Liver (tissue), 3 donors: ENCODE measurements around the gene BMAL1.

Source experiments
- ATF3 ChIP-seq: IDR thresholded peaks from 2 replicates; pipeline ENCODE4 v1.6.1; 2016; ENCODE audit warnings: antibody characterized with exemption
- CTCF ChIP-seq: fragments of 150-350 bp; IDR thresholded peaks from 2 replicates; pipeline ENCODE4 v1.5.1; 2017; ENCODE audit warnings: improper control_type of control experiment, low read depth, low read length; ENCODE audit not compliant: missing input control
- EGR1 ChIP-seq, 2 donors: IDR thresholded peaks; 2 replicates each; pipeline ENCODE4 v1.6.1; 2016 to 2018; ENCODE audit warnings: antibody characterized with exemption in 2 of 2, low read depth in 2 of 2
- FOXA1 ChIP-seq: IDR thresholded peaks from 2 replicates; pipeline ENCODE4 v1.6.1; 2016; ENCODE audit warnings: antibody characterized with exemption
- GABPA ChIP-seq, 2 donors: IDR thresholded peaks in 1 of 2; conservative IDR thresholded peaks in 1 of 2; 2 replicates each; pipeline ENCODE4 v1.6.1; 2016; ENCODE audit warnings: antibody characterized with exemption in 2 of 2, mild to moderate bottlenecking in 1 of 2, moderate library complexity in 1 of 2
- HNF4G ChIP-seq: IDR thresholded peaks from 2 replicates; pipeline ENCODE4 v1.6.1; 2016; ENCODE audit warnings: antibody characterized with exemption
- MAX ChIP-seq: IDR thresholded peaks from 2 replicates; pipeline ENCODE4 v1.6.1; 2016; ENCODE audit warnings: antibody characterized with exemption
- RAD21 ChIP-seq, 2 donors: IDR thresholded peaks; 2 replicates each; pipeline ENCODE4 v1.6.1; 2016; ENCODE audit warnings: antibody characterized with exemption in 2 of 2, mild to moderate bottlenecking in 2 of 2
- SP1 ChIP-seq: IDR thresholded peaks from 2 replicates; pipeline ENCODE4 v1.6.1; 2018; ENCODE audit warnings: antibody characterized with exemption, mild to moderate bottlenecking
- TAF1 ChIP-seq: conservative IDR thresholded peaks from 2 replicates; pipeline ENCODE4 v1.6.1; 2016; ENCODE audit warnings: antibody characterized with exemption, mild to moderate bottlenecking
- YY1 ChIP-seq: IDR thresholded peaks from 2 replicates; pipeline ENCODE4 v1.6.1; 2016; ENCODE audit warnings: antibody characterized with exemption, mild to moderate bottlenecking
- ZBTB33 ChIP-seq: IDR thresholded peaks from 2 replicates; pipeline ENCODE4 v1.6.1; 2016; ENCODE audit warnings: antibody characterized with exemption
- TF ChIP-seq, protein P1 (sequence below): IDR thresholded peaks from 2 replicates; pipeline ENCODE4 v1.6.1; 2016; ENCODE audit warnings: antibody characterized with exemption, mild to moderate bottlenecking
- donor health status: healthy.
- donor health status: healthy.

DNA sequence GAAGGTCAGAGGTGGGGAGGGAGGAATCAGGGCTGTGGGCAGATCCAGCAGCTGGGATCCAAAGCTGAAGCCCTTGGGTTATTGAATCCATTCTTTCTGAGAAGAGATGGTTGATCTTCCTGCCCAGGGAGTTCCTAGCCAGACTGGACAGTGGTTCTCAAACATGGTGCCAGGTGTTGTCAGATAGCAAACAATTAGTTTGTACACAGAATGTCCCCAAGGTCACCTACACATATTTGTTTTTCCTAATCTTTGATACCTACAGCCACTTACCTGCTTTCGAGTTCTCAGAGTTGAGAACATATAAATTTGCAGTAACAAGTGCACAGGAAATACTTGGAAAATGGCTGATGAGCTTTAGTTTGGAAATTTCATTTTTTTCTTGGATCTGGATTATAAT, 54.5 kb downstream of the BMAL1 start:
- no peak for TF ChIP-seq CTCF
- no peak for TF ChIP-seq MAX
- no peak for TF ChIP-seq FOXA1
- no peak for TF ChIP-seq ATF3
- no peak for TF ChIP-seq EGR1 (IDR thresholded peaks at IDR 0.05; ENCODE audit: low read depth in 2 of 2)
- no peak for TF ChIP-seq HNF4G
- no peak for TF ChIP-seq RAD21 (IDR thresholded peaks at IDR 0.05)
- TF ChIP-seq ZBTB33, result no peak
- TF ChIP-seq GABPA (IDR thresholded peaks at IDR 0.05 in 1 of 2, conservative IDR thresholded peaks at IDR 0.05 in 1 of 2), result no peak
- TF ChIP-seq, protein P1, sequence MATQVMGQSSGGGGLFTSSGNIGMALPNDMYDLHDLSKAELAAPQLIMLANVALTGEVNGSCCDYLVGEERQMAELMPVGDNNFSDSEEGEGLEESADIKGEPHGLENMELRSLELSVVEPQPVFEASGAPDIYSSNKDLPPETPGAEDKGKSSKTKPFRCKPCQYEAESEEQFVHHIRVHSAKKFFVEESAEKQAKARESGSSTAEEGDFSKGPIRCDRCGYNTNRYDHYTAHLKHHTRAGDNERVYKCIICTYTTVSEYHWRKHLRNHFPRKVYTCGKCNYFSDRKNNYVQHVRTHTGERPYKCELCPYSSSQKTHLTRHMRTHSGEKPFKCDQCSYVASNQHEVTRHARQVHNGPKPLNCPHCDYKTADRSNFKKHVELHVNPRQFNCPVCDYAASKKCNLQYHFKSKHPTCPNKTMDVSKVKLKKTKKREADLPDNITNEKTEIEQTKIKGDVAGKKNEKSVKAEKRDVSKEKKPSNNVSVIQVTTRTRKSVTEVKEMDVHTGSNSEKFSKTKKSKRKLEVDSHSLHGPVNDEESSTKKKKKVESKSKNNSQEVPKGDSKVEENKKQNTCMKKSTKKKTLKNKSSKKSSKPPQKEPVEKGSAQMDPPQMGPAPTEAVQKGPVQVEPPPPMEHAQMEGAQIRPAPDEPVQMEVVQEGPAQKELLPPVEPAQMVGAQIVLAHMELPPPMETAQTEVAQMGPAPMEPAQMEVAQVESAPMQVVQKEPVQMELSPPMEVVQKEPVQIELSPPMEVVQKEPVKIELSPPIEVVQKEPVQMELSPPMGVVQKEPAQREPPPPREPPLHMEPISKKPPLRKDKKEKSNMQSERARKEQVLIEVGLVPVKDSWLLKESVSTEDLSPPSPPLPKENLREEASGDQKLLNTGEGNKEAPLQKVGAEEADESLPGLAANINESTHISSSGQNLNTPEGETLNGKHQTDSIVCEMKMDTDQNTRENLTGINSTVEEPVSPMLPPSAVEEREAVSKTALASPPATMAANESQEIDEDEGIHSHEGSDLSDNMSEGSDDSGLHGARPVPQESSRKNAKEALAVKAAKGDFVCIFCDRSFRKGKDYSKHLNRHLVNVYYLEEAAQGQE, result no peak
- no peak for TF ChIP-seq TAF1
- TF ChIP-seq YY1, result peak; percentile 39
- no peak for TF ChIP-seq SP1
